Measurements from ENCODE around the gene NTMT1. TPM values are rescaled to one million over a fixed set of nuclear protein-coding genes. Genes with fewer than 3 reads are reported as not detected.
A peak's percentile ranks its signal among the peaks of the same experiment; 100 is the strongest.

NTMT1 gene
- total RNA-seq, 1 experiment from 2014 or later: 87.1 TPM

DNA sequence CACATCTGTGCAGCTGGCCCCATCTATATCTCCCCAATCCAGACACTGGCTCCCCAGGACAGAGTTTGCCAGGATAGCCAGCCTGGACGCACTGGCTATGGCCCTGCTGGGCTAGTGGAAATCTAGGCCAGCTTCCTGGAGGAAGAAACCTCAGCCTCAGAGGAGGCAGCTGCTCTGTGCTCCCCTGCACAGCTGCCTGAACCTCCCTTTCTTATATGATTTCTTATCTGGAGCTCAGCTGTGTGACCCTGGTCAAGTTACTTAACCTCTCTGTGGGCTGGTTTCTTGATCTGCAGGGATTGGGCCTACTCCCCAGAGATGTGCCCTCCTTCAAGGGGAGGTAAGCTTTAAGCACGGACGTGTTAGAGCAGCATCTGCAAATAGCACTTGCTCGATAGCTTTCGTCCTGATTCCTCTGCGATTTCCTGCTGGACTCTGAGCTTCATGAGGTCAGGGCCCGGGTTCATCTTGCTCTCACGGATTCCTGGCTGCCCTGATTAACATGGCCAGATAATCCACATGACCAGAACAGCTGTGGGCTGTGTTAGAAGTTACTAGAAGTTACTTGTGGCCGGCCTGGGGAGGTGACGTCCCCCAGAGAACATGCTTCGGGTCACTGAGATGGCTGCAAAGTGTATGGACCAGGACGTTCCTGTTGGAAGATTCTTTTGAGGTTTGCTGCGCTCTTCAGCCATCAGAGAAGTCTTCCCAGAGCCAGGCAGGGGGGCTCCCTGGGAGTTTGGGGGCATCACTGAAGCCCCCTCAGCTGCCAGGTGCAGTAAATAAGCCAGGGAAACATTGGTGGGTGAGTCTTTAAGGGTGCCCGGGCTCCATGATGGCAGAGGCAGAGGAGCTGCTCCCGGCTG is 19.6 kb upstream of the NTMT1 start:
- Histone ChIP-seq H3K36me3 (ENCODE audit: insufficient read depth, low read length, poor library complexity, severe bottlenecking) (no peaks in the 10 kb centered on the region), H3K27me3 (replicated peaks; ENCODE audit: insufficient read depth, low read depth, low read length, poor library complexity) (no peaks in the 10 kb centered on the region), H3K4me3 (ENCODE audit: low read depth, low read length, poor library complexity, severe bottlenecking) (no peak overlapping the region), H3K9me3 (ENCODE audit: low read depth, low read length, poor library complexity, severe bottlenecking) (no peaks in the 10 kb centered on the region), H3K27ac (ENCODE audit: low read depth, low read length, poor library complexity, severe bottlenecking) (peak overlapping the region; percentile 66), H3K4me1 (ENCODE audit: insufficient read depth, low read length, poor library complexity, severe bottlenecking) (peaks cover 62% of the 10 kb centered on the region)
- no peak for TF ChIP-seq EZH2 (IDR thresholded peaks at IDR 0.05; ENCODE audit: borderline replicate concordance, low read depth, low read length, poor library complexity, severe bottlenecking)
- TF ChIP-seq, protein P1, sequence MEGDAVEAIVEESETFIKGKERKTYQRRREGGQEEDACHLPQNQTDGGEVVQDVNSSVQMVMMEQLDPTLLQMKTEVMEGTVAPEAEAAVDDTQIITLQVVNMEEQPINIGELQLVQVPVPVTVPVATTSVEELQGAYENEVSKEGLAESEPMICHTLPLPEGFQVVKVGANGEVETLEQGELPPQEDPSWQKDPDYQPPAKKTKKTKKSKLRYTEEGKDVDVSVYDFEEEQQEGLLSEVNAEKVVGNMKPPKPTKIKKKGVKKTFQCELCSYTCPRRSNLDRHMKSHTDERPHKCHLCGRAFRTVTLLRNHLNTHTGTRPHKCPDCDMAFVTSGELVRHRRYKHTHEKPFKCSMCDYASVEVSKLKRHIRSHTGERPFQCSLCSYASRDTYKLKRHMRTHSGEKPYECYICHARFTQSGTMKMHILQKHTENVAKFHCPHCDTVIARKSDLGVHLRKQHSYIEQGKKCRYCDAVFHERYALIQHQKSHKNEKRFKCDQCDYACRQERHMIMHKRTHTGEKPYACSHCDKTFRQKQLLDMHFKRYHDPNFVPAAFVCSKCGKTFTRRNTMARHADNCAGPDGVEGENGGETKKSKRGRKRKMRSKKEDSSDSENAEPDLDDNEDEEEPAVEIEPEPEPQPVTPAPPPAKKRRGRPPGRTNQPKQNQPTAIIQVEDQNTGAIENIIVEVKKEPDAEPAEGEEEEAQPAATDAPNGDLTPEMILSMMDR (conservative IDR thresholded peaks at IDR 0.05; ENCODE audit: low read depth, low read length): no peak
- POLR2A ChIA-PET (ENCODE audit: low non-redundant PET): interaction anchor here (0.6 kb wide), 1 partner anchor 14 kb away, joined by 5 read pairs; no protein-coding TSS in a partner anchor
- DNase-seq (ENCODE audit: low spot score): no peak
- intact Hi-C loops (cut with micrococcal nuclease; ENCODE audit: unreplicated experiment): loop anchor here (10.0 kb wide), 1 partner anchor 112 kb away; no protein-coding TSS in a partner anchor
- no TSS peak for BruUV-seq (replicated peaks)
- CTCF ChIA-PET: no interaction called here

DNA sequence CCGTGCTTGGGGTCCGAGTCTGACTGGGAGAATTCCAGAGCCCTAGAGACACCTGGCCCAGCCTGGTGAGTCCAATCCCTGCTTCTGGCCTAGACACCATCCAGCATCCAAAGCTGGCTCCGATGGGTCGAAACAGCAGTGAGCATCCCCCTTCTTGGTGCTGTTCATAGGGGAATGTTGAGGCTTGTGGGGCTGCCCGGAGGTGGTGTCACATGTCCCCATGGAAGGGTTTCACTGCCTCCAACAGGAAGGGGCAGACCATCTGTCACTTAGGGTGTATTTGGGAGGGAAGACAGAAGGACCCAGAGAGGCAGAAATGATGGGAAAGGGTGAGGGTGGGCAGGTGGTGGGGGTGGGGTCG is 19.0 kb upstream of the NTMT1 start:
- CTCF ChIA-PET: no interaction called here
- BruUV-seq (replicated peaks): no TSS peak
- H3K4me1 ChIP-seq (ENCODE audit: insufficient read depth, low read length, poor library complexity, severe bottlenecking): peaks cover 62% of the 10 kb centered on the region
- intact Hi-C loops (cut with micrococcal nuclease; ENCODE audit: unreplicated experiment): loop anchor here (10.0 kb wide), 1 partner anchor 112 kb away; no protein-coding TSS in a partner anchor
- DNase-seq (ENCODE audit: low spot score): no peak
- H3K36me3 ChIP-seq (ENCODE audit: insufficient read depth, low read length, poor library complexity, severe bottlenecking): no peaks in the 10 kb centered on the region
- H3K27ac ChIP-seq (ENCODE audit: low read depth, low read length, poor library complexity, severe bottlenecking): peak overlapping the region; percentile 66
- no peak for TF ChIP-seq EZH2 (IDR thresholded peaks at IDR 0.05; ENCODE audit: borderline replicate concordance, low read depth, low read length, poor library complexity, severe bottlenecking)
- TF ChIP-seq, protein P1 (conservative IDR thresholded peaks at IDR 0.05; ENCODE audit: low read depth, low read length): no peak
- POLR2A ChIA-PET (ENCODE audit: low non-redundant PET): interaction anchor here (0.6 kb wide), 1 partner anchor 15 kb away, joined by 5 read pairs; no protein-coding TSS in a partner anchor
- H3K27me3 ChIP-seq (replicated peaks; ENCODE audit: insufficient read depth, low read depth, low read length, poor library complexity): no peaks in the 10 kb centered on the region
- H3K9me3 ChIP-seq (ENCODE audit: low read depth, low read length, poor library complexity, severe bottlenecking): no peaks in the 10 kb centered on the region
- H3K4me3 ChIP-seq (ENCODE audit: low read depth, low read length, poor library complexity, severe bottlenecking): no peak overlapping the region

DNA sequence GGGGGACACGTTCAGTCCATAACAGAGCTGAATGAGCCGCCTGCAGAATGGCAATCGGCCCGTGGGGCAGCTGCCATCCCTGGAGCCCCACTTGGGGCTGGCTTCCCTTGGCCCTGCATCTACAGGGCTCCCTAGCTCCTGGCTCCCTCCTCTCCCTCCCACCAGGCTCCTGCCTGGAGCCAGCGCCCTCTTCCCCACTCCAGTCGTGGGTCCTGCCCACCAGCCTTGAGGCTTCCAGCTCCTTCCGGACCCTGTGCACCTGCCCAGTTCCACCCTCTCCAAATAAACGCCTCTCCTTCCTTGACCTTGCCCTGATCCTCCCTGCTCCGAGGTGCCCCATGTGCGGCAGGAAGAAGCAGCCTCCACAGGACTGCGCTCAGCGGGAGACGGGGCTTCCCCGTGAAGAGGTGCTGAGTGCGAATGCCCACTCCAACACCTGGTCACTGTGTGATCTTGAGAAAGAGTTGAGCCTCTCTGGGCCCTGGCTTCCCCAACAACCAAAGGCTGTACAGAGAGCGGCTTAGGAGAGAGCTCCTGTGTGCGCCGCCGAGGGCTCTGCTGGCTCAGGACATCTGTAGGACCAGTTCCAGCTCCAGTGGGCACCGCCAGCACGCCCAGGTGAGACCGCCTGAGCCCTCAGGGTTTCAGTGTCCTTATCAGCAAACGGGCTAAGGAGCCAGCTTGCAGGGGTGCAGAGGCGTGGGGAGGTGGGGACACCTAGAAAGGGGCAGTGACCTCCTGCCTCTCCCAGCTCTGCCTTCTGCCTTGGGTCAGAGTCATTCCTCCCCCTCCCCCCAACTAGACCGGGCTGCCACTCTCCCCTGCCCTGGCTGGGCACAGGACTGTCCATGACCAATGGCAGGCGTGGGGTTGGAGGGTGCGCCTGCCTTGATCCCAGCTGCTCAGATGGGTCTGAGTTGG is 17.1 kb upstream of the NTMT1 start:
- DNase-seq (ENCODE audit: low spot score): no peak
- H3K9me3 ChIP-seq (ENCODE audit: low read depth, low read length, poor library complexity, severe bottlenecking): no peaks in the 10 kb centered on the region
- no peaks in the 10 kb centered on the region for H3K27me3 ChIP-seq (replicated peaks; ENCODE audit: insufficient read depth, low read depth, low read length, poor library complexity)
- no TSS peak for BruUV-seq (replicated peaks)
- TF ChIP-seq, protein P1 (conservative IDR thresholded peaks at IDR 0.05; ENCODE audit: low read depth, low read length): no peak
- no peak for TF ChIP-seq EZH2 (IDR thresholded peaks at IDR 0.05; ENCODE audit: borderline replicate concordance, low read depth, low read length, poor library complexity, severe bottlenecking)
- H3K27ac ChIP-seq (ENCODE audit: low read depth, low read length, poor library complexity, severe bottlenecking): peak overlapping the region; percentile 24
- no peak overlapping the region for H3K4me3 ChIP-seq (ENCODE audit: low read depth, low read length, poor library complexity, severe bottlenecking)
- peaks cover 53% of the 10 kb centered on the region for H3K4me1 ChIP-seq (ENCODE audit: insufficient read depth, low read length, poor library complexity, severe bottlenecking)
- intact Hi-C loops (cut with micrococcal nuclease; ENCODE audit: unreplicated experiment): loop anchor here (10.0 kb wide), 1 partner anchor 114 kb away; no protein-coding TSS in a partner anchor
- ChIA-PET CTCF (interaction anchor here (0.5 to 0.8 kb wide), 3 partner anchors 435 to 469 kb away, joined by 3 to 11 read pairs (median 5); no protein-coding TSS in a partner anchor), POLR2A (ENCODE audit: low non-redundant PET) (interaction anchor here (0.6 to 1.2 kb wide), 3 partner anchors 40 to 490 kb away, joined by 3 to 13 read pairs (median 4); partner anchors contain the start of gene IER5L)
- no peaks in the 10 kb centered on the region for H3K36me3 ChIP-seq (ENCODE audit: insufficient read depth, low read length, poor library complexity, severe bottlenecking)
